PC-3 (cell line): ENCODE data around the gene CTNNBIP1. TPM values are rescaled to one million over a fixed set of nuclear protein-coding genes. Genes with fewer than 3 reads are reported as not detected.

Experiments used
- ATAC-seq: fragments of 200-7000 bp; cut with Tn5 transposase; 2 replicates; pipeline ENCODE4 v1.9.1; 2020; ENCODE audit warnings: mild to moderate bottlenecking, moderate library complexity
- BruUV-seq: library from RNA; stranded (reverse); fragments of 400-500 nt; replicated peaks from 2 replicates; lab custom pipeline; 2021; lab: Mats Ljungman, UMichigan
- CTCF ChIA-PET: fragments of 300-600 bp; sonication (Branson Sonifier 250); formaldehyde crosslinking; loops from one replicate; lab custom pipeline; 2022; ENCODE audit warnings: antibody characterized with exemption; lab: Charles Lee
- POLR2A ChIA-PET: fragments of 300-600 bp; sonication (Branson Sonifier 250); formaldehyde crosslinking; loops from one replicate; lab custom pipeline; 2022; ENCODE audit warnings: antibody characterized with exemption; ENCODE audit not compliant: unreplicated experiment; lab: Charles Lee
- DNase-seq: peaks from one replicate; pipeline ENCODE4 v3.0.0-alpha.2; 2015
- H2AFZ ChIP-seq: fragments of 300-600 bp; sonication (generic); 2 replicates; pipeline ENCODE4 v1.6.0; 2016; ENCODE audit warnings: antibody characterized with exemption, low read length
- H3F3A ChIP-seq: fragments of 300-600 bp; sonication (generic); one replicate; pipeline ENCODE4 v1.6.0; 2017; ENCODE audit warnings: antibody characterized with exemption, low read length, control low read depth, mild to moderate bottlenecking; ENCODE audit not compliant: unreplicated experiment
- H3K27ac ChIP-seq: fragments of 300-600 bp; sonication (generic); 2 replicates; pipeline ENCODE4 v1.5.1; 2016; ENCODE audit warnings: mild to moderate bottlenecking, low read length
- H3K27me3 ChIP-seq: fragments of 300-600 bp; sonication (generic); 2 replicates; pipeline ENCODE4 v1.6.1; 2016; ENCODE audit warnings: low read length, mixed read lengths
- H3K36me3 ChIP-seq: fragments of 300-600 bp; sonication (generic); 2 replicates; pipeline ENCODE4 v1.6.1; 2016; ENCODE audit warnings: low read depth, mixed run types, low read length, mixed read lengths
- H3K4me1 ChIP-seq: fragments of 300-600 bp; sonication (generic); 2 replicates; pipeline ENCODE4 v1.5.1; 2016; ENCODE audit warnings: low read length; ENCODE audit not compliant: insufficient read depth
- H3K4me2 ChIP-seq: fragments of 300-600 bp; sonication (generic); 2 replicates; pipeline ENCODE4 v1.6.0; 2016; ENCODE audit warnings: low read length
- H3K4me3 ChIP-seq: fragments of 300-600 bp; sonication (generic); 2 replicates; pipeline ENCODE4 v1.5.1; 2016; ENCODE audit warnings: mild to moderate bottlenecking, low read length, mixed read lengths
- H3K79me2 ChIP-seq: fragments of 300-600 bp; sonication (generic); 2 replicates; pipeline ENCODE4 v1.6.1; 2017; ENCODE audit warnings: low read length, mixed read lengths
- H3K9ac ChIP-seq: fragments of 300-600 bp; sonication (generic); 2 replicates; pipeline ENCODE4 v1.6.0; 2016; ENCODE audit warnings: mild to moderate bottlenecking, low read length
- H3K9me2 ChIP-seq: fragments of 300-600 bp; sonication (generic); replicated peaks from 2 replicates; pipeline ENCODE4 v1.6.1; 2016; ENCODE audit warnings: mixed run types, low read length, mixed read lengths
- H3K9me3 ChIP-seq: fragments of 300-600 bp; sonication (generic); 2 replicates; pipeline ENCODE4 v1.6.1; 2016; ENCODE audit warnings: low read length, mixed read lengths
- H4K20me1 ChIP-seq: fragments of 300-600 bp; sonication (generic); 2 replicates; pipeline ENCODE4 v1.6.1; 2016; ENCODE audit warnings: low read length, mixed read lengths
- CTCF ChIP-seq: fragments of 300-600 bp; sonication (generic); conservative IDR thresholded peaks from 2 replicates; pipeline ENCODE4 v1.5.1; 2017; ENCODE audit warnings: antibody characterized with exemption, low read depth, mild to moderate bottlenecking, low read length
- EZH2 ChIP-seq: fragments of 300-600 bp; sonication (generic); IDR thresholded peaks from one replicate; pipeline ENCODE4 v1.6.1; 2017; ENCODE audit warnings: antibody characterized with exemption, mild to moderate bottlenecking, low read length; ENCODE audit not compliant: unreplicated experiment
- EZH2phosphoT487 ChIP-seq: fragments of 300-600 bp; sonication (generic); IDR thresholded peaks from 2 replicates; pipeline ENCODE4 v1.6.1; 2018; ENCODE audit warnings: mild to moderate bottlenecking, antibody characterized with exemption, low read length, borderline replicate concordance
- intact Hi-C: fragments of 100-400 bp; cut with micrococcal nuclease; formaldehyde crosslinking; loops from 2 replicates; pipeline ENCODE4 v1.9.0; 2023
- total RNA-seq: library from RNA; depleted of rRNA; stranded (reverse); fragments of >200 nt; gene quantifications from 2 replicates; pipeline ENCODE4 v1.2.3, GENCODE V29; 2014

Gene CTNNBIP1
- total RNA-seq, 1 experiment from 2014 or later = 78.1 TPM

DNA sequence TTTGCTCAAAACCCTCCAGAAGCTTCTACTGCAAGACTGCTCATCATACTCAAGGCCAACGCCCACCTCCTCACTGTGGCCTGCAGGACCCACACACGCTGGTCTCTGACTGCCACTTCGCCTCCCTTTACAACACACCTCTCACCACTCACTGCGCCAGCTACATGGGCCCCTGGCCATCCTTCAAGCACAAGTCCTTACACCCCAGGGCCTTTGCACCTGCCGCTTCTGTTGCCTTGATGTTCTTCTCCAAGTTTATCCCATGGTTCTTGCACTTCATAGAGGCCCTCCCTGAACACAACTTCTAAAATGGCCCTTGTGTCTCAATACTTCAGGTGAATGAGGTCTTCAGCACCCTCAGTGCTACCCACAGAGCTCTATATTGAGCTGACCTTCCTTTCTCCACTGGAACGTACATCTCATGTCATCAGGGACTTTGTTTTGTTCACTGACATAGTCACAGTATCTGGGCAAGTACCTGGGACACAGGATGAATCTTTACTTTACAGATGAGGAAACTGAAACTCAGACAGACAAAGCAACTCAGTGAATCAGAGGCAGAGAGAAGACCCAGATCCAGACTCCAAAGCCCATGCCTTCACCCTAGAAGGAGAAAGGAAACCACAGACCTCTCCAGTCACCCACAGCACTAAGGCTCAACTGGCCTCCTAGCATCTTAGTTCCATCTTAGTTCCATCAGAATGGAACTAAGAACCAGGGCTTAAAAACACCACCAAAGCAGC, 51.6 kb downstream of the CTNNBIP1 start:
- Histone ChIP-seq H2AFZ (no peak overlapping the region), H3K27me3 (no peaks in the 10 kb centered on the region), H4K20me1 (no peaks in the 10 kb centered on the region), H3K9ac (no peak overlapping the region), H3K4me2 (no peak overlapping the region), H3K36me3 (peaks cover 12% of the 10 kb centered on the region), H3K9me2 (no peaks in the 10 kb centered on the region), H3K4me3 (no peak overlapping the region), H3K27ac (no peak overlapping the region), H3K4me1 (no peaks in the 10 kb centered on the region), H3F3A (no peaks in the 10 kb centered on the region), H3K9me3 (0 out of 2 replicates have a peak, but pooled peaks cover 3% of the 10 kb centered on the region), H3K79me2 (no peaks in the 10 kb centered on the region)
- ChIA-PET CTCF (no interaction called here), POLR2A (no interaction called here)
- BruUV-seq = no TSS peak
- intact Hi-C loops = no loop called here
- DNase-seq (no peak), ATAC-seq (no peak)
- TF ChIP-seq CTCF (no peak), EZH2phosphoT487 (no peak), EZH2 (no peak)

DNA sequence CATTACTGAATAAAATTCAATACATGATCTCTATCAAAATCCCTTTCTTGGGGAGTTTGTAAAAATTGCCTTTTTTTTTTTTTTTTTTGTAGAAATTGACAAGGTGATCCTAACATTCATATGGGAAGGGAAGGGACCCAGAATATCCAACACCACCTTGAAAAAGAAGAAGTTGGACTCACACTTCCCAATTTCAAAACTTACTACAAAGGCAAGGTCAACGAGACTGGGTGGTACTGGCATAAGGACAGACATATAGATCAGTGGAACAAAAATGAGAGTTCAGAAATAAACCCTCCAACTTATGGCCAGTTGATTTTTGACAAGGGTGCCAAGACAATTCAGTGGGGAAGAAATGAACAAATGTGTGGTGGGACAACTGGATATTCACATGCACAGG, 54.9 kb downstream of the CTNNBIP1 start:
- intact Hi-C loops = no loop called here
- no TSS peak for BruUV-seq
- Histone ChIP-seq H3K4me1 (no peaks in the 10 kb centered on the region), H3K4me3 (no peak overlapping the region), H3K9ac (no peak overlapping the region), H3K36me3 (peaks cover 13% of the 10 kb centered on the region), H3F3A (no peaks in the 10 kb centered on the region), H3K4me2 (no peak overlapping the region), H4K20me1 (no peaks in the 10 kb centered on the region), H3K27ac (no peak overlapping the region), H2AFZ (no peak overlapping the region), H3K9me3 (0 out of 2 replicates have a peak, but pooled peaks cover 3% of the 10 kb centered on the region), H3K27me3 (no peaks in the 10 kb centered on the region), H3K9me2 (no peaks in the 10 kb centered on the region), H3K79me2 (no peaks in the 10 kb centered on the region)
- ATAC-seq (no peak), DNase-seq (no peak)
- ChIA-PET CTCF (no interaction called here), POLR2A (no interaction called here)
- TF ChIP-seq EZH2 = no peak
- no peak for TF ChIP-seq EZH2phosphoT487
- no peak for TF ChIP-seq CTCF

GRCh38 chr1:9853249-9853595, 56.8 kb downstream of the CTNNBIP1 start:
- Histone ChIP-seq H3K9me2 (no peaks in the 10 kb centered on the region), H2AFZ (no peak overlapping the region), H3K27ac (no peak overlapping the region), H3K4me3 (no peak overlapping the region), H3K9ac (no peak overlapping the region), H3K4me2 (no peak overlapping the region), H3K9me3 (0 out of 2 replicates have a peak, but pooled peaks cover 3% of the 10 kb centered on the region), H4K20me1 (no peaks in the 10 kb centered on the region), H3F3A (no peaks in the 10 kb centered on the region), H3K4me1 (no peaks in the 10 kb centered on the region), H3K36me3 (peaks cover 13% of the 10 kb centered on the region), H3K79me2 (no peaks in the 10 kb centered on the region), H3K27me3 (no peaks in the 10 kb centered on the region)
- no peak for DNase-seq
- CTCF ChIA-PET = interaction anchor here (1.1 kb wide), 1 partner anchor 28 kb away, joined by 4 read pairs; no protein-coding TSS in a partner anchor
- intact Hi-C loops = no loop called here
- no peak for ATAC-seq
- POLR2A ChIA-PET = no interaction called here
- no peak for TF ChIP-seq EZH2
- TF ChIP-seq EZH2phosphoT487 = no peak
- TF ChIP-seq CTCF = no peak
- no TSS peak for BruUV-seq
